Stimulated activated CD8-positive, alpha-beta memory T cell treated with anti-CD3 and anti-CD28 coated beads, Interleukin-7, amount 100 ng/mL, for 48 hours (primary cell): ENCODE data around the gene TRAPPC10.

Source experiments
- DNase-seq, 2 donors: peaks; one replicate each; pipeline ENCODE4 v3.0.0-alpha.2; 2020; ENCODE audit warnings: low read depth in 1 of 2; ENCODE audit errors: extremely low read depth in 1 of 2

TRAPPC10 gene

GRCh38 chr21:44058981-44059380, 46.9 kb downstream of the TRAPPC10 start:
- DNase-seq = no peak

DNA sequence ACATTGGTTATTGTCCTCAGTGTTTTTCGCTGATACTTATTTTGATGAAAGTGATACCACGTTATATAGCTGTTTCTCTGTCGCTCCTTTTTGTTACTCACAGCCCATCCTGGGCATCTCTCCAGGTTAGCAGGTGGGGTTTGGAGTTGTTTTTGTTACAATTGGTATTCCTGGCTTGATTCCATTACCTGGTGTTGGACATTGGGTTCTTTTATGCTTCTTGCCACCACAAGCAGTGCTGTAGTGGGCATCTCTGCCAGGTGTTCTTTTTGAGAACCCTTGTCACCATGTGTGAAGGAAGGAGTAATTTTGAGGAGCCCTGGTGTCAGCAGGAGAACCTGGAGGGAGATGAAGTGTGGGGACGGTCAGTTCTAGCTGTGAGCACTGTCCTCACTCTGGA, 47.6 kb downstream of the TRAPPC10 start:
- no peak for DNase-seq

DNA sequence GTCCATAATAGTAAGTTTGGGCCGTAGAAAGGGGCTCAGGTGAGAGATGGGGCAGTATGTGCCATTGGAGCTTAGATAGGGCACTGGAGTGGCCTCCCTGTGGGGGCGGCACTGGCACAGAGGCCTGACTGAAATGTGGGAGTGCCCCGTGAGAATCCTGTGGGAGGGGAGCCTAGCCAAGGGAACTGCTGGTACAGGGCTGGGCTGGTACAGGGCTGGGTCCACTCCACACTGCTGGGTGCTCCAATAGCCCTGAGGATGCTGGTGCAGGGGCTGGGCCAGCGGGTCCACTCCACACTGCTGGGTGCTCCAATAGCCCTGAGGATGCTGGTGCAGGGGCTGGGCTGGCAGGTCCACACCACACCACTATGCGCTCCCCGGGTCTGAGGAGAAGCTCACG, 50.3 kb downstream of the TRAPPC10 start:
- DNase-seq = no peak

DNA sequence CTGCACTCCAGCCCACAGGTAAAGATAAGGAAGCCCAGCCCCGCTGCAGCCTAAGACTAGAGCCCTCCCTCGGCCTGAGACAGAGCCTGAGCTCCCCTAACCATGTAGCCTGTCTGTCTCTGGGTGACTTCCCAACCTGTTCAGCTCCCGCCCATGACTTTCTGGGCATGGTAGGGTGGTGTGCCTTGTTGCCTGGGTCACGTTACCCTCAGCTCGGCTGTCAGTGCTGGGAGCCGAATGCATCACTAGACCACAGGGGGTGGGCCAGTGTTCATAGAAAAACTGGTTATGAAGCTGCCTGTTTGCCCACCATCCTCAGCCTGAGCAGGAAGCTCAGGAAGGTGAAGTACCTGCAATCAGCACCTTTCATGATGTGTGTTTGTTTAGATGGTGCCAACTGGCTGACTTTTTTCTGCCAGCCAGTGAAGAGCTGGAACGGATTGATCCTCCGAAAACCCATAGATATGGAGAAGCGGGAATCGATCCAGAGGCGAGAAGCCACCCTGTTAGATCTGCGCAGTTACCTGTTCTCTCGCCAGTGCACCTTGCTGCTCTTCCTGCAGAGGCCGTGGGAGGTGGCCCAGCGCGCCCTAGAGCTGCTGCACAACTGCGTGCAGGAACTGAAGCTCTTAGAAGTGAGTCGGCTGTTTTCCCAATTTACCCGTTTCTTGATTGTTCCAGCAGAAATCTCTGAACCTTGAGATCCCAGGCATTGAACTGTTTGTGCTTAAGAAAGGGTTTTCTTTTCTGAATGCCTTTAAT, 51.2 kb downstream of the TRAPPC10 start:
- no peak for DNase-seq

DNA sequence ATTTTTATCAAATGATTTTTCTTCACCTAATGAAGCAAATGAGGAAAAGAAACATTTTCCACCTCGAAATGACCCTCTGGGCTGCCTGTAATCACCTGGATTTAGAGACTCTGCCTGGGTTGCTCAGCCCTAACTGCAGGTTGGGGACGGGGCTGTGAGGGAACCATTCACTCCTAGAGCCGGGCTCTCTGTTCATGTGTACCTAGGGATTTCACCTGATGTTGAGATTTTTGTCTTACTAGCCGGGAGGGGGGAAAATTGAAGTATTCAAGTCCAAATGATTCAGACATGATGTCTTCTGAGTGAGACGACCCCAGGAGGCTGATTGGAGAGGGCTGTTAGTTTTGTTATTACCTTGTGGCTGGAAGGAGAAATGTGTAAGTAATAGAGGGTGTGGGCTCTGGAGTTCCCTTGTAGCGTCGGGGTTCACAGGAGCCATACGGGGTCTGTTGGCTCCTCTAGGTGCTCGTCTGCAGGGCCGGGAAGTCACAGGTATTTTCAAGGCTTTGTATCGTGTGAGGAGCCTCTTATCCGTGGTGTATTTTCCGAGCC, 52.8 kb downstream of the TRAPPC10 start:
- no peak for DNase-seq

DNA sequence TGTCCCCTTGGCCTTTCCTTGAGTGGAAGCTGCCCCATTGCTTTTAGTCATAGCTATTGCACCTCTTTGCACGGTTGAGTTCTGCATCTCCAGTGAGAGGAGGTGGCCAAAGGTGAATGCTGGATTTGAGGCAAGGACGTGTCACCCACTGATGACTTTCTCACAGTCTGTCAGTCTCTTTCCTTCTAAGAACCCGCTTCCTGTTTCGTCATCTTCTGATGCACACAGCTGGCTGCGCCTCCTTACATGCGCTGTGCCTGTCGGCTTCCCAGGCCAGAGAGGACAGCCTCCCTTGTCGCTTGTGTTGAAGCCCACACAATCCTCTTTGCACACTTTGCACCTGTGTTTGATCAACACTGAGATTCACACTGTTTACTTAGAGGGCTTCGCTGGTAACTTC, 53.3 kb downstream of the TRAPPC10 start:
- peak; percentile 50 to 78 for DNase-seq

DNA sequence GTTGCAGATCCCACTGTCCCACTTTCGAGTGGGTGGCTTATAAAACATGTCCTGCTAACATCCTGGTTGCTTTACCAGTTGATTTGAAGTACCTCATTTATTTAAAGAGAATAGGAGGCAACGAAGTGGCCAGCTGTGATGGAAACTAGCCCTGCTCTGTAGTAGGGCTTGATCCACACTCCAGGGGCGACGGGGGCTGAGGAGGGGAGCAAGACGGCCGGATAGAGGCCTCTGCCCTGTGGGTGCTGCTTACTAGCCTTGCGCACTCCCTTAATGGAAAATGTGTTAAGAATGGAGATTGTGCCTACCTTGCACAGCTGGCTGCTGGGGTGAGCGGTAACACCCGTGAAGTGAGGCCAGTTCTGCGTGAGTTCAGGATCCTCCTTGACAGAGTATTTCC, 54.0 kb downstream of the TRAPPC10 start:
- no peak for DNase-seq

- no peak for DNase-seq
These were observed 55.1 kb downstream of the TRAPPC10 start for GRCh38 chr21:44067011-44067839.

- DNase-seq = no peak
These were observed 58.3 kb downstream of the TRAPPC10 start for GRCh38 chr21:44070391-44070790.

DNA sequence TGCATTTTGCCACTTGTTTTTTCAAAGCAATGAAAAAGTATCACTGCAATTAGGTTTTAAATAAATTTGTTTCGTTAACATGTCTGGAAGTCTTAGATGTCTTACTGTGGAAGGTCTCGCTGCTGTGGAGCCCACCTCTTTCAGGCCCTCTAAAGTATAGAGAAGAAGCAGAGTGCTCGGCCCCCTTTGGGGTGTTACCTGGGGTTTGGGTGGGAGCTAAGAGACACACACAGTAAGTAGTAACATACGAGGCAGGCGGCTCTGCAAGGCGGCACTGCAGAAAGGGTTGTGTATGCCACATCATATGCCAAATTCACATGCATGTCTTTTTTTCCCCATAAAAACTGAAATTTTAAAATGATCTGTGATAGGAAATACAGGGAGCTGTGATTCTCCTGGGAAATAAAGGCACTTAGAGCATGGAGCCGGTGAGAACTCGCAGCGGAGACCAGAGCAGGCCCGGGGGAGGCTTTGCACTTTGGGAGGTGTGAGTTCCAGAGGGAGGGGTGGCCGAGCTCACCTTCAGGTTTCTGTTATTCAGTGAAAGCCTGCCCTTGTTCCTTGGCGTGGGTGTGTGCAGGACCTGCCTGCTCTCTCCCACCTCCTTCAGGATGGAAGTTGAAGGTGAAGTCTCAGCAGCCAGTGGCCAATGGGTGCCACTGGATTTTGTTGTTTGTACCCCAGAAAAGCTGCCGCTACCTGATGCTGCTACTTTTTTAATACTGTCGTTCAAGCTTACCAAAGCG, 59.4 kb downstream of the TRAPPC10 start:
- DNase-seq = no peak

- DNase-seq = no peak
These were observed 60.0 kb downstream of the TRAPPC10 start for GRCh38 chr21:44072111-44072510.

DNA sequence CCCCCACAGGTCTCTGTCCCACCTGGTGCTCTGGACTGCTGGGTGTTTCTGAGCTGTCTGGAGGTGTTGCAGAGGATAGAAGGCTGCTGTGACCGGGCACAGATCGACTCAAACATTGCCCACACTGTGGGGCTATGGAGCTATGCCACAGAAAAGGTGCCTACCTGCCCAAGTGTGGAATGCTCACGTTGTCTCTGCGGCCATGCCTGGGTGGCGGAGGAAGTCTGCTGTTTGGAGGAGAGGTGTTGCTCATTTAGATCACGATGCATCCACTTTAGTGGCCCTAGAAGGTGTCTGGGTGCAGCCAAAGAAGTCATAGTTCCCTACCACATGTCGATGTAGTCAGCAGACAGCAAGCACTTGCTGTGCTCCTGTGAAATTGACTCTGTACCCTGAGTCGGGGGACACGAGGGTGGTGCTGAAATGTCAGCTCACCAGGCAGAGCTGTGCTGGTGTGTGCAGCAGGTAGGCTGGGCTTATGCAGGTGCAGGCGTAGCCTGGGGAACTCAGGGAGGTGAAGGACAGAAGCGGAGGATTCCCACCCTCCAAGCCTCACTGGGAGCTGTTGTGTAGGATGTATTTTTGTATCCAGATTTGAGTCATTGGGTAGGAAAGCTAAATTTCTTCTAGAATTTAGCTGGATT, 62.3 kb downstream of the TRAPPC10 start:
- no peak for DNase-seq

- DNase-seq = no peak
These were observed 64.2 kb downstream of the TRAPPC10 start for GRCh38 chr21:44076316-44076715.

- no peak for DNase-seq
These were observed 66.4 kb downstream of the TRAPPC10 start for GRCh38 chr21:44078411-44078981.

GRCh38 chr21:44079446-44079845, 67.3 kb downstream of the TRAPPC10 start:
- DNase-seq = no peak

DNA sequence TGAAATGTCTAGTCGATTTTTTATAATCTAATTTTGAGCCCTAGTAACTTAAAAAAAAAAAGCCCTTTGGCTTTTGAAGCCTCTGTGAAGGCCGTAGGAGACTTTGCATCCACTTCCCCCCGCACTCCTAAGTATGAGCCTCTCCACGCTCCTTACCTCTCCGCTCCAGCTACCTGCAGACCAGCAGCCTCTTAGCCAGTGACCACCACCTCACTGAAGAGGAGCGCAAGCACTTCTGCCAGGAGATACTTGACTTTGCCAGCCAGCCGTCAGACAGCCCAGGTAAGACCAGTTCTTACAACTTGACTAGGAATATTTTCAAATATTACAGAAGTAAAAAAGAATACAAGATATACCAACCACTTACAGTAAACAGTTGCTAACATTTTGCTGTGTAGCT, 67.7 kb downstream of the TRAPPC10 start:
- DNase-seq = no peak

DNA sequence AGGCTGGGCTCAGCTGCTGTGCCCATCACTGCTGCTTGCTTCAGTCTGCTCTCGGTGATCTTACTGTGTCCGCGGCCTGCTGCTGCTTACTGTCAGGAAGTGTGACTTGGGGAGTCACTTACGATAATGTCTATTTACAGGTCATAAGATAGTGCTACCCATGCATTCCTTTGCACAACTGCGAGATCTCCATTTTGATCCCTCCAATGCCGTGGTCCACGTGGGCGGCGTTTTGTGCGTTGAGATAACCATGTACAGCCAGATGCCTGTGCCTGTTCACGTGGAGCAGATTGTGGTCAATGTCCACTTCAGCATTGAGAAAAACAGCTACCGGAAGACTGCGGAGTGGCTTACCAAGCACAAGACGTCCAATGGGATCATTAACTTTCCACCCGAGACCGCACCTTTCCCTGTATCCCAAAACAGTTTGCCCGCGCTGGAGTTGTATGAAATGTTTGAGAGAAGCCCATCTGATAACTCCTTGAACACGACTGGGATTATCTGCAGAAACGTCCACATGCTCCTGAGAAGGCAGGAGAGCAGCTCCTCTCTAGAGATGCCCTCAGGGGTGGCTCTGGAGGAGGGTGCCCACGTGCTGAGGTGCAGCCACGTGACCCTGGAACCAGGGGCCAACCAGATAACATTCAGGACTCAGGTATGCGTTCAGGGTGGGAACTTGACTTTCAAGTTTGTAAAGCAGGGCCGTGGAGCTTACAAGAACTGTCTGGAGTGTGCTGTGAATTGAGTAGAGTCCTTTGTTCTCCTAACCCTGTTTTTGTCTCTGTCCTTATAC, 70.7 kb downstream of the TRAPPC10 start:
- DNase-seq = no peak

- peak; percentile 45 to 65 for DNase-seq
These were observed 71.7 kb downstream of the TRAPPC10 start for GRCh38 chr21:44083631-44084291.
